Pancreas (tissue), 10 donors: Measurements from ENCODE around the gene MRAP. TPM values are rescaled to one million over a fixed set of nuclear protein-coding genes. Genes with fewer than 3 reads are reported as not detected.

ENCODE experiments used
- ATAC-seq, 4 donors: fragments of 200-7000 bp; cut with Tn5 transposase; one replicate each; pipeline versions ENCODE4 v1.8.0 to v1.9.1; 2020; ENCODE audit warnings: mild to moderate bottlenecking in 4 of 4, moderate library complexity in 4 of 4
- DNase-seq, 6 donors: peaks; one replicate each; pipeline ENCODE4 v3.0.0-alpha.2; 2020
- FAIRE-seq: peaks from 2 replicates; lab custom pipeline; 2012; peaks lifted over from hg19 to GRCh38; lab: Jason Lieb, UNC
- H3K27ac ChIP-seq, 4 donors: fragments of 200-600 bp; sonication (generic); 1 replicate in 3 of 4; 2 replicates in 1 of 4; pipeline versions ENCODE4 v1.5.0 to v1.8.0; 2020
- H3K27me3 ChIP-seq, 4 donors: fragments of 200-600 bp; one replicate each; pipeline ENCODE4 v1.8.0; 2021
- H3K36me3 ChIP-seq, 3 donors: fragments of 200-600 bp; sonication (generic) in 1 of 3; one replicate each; pipeline versions ENCODE4 v1.5.0 to v1.8.0; 2020 to 2021
- H3K4me1 ChIP-seq, 3 donors: fragments of 200-600 bp; one replicate each; pipeline ENCODE4 v1.8.0; 2021
- H3K4me3 ChIP-seq, 4 donors: fragments of 200-600 bp; sonication (generic) in 2 of 4; one replicate each; pipeline versions ENCODE4 v1.5.0 to v1.8.0; 2020 to 2021
- H3K9me3 ChIP-seq, 4 donors: fragments of 200-600 bp; one replicate each; pipeline ENCODE4 v1.8.0; 2021
- WGBS, 2 donors: extraction: QIAGEN DNeasy Blood & Tissue Kit; methylation state at CpG; one replicate each; pipeline ENCODE4 v1.1.7; 2013; 5-methylcytosine and 5-hydroxymethylcytosine counted together
- intact Hi-C, 3 donors: fragments of 100-400 bp; cut with DNase I; formaldehyde crosslinking; loops; one replicate each; pipeline versions ENCODE4 v1.11.1 to v1.14.2; 2022
- polyA plus RNA-seq, 2 donors: library from polyadenylated mRNA; stranded (reverse); fragments of 200-250 nt; gene quantifications; one replicate each; pipeline ENCODE4 v1.2.3, GENCODE V29; 2013
- total RNA-seq, 6 donors: library from RNA; stranded (reverse); fragmentation: NEBNext Ultra II Directional in 4 of 6; extraction: Animal tissue kit (Norgen Biotek cat#: 25700) in 4 of 6; gene quantifications; one replicate each; pipeline versions ENCODE4 v1.2.1 to v1.2.4, GENCODE V29; 2021 to 2023
- TF ChIP-seq, protein P1 (sequence below), 4 donors: fragments of 200-600 bp; sonication (generic) in 3 of 4; IDR thresholded peaks; one replicate each; pipeline versions ENCODE4 v1.5.0 to v1.8.0; 2021; ENCODE audit warnings: antibody characterized with exemption in 4 of 4
- donor health status: healthy with polysubstance abuse.
- donor health status: DM: no; HTN: no; CAD: no; lungs with moderate emphysema.
- donor health status: DM: no; HTN: no; CAD: no.
- donor health status: control.
- donor health status: control.
- donor health status: Bipolar disorder and iron deficiency.
- donor health status: DM: yes; HTN: yes; CAD: no.
- donor health status: DM: no; HTN: no; CAD: no.
- donor health status: DM: no; HTN: no; CAD: no.
- donor health status: DM: yes; HTN: yes; CAD: no.

Gene MRAP
- total and polyA plus RNA-seq, 8 donors: 0.23 to 1.0 (median 0.28) TPM; not detected in 5

DNA sequence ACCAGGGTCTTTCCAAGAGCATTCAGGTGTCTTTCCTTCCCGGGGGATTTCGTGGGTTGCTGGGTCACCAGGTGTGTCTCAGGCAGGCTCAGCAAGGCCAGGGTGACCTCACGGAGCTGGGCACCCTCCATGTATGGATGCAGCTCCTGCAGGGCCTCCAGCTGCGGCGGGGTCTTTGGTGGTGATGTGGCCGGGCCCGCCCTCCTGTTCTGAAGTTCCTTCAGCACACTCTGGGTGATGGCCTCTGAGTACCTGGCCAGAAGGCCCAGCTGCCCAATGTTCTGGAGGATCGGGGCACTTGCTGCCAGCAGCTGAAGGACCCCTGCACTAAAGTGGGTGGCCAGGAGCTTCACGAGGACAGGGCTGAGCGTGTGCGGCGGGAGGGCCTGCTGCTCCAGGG lies 48.7 kb downstream of the MRAP start:
- Histone ChIP-seq H3K27me3 (no peaks in the 10 kb centered on the region), H3K27ac (no peak overlapping the region), H3K36me3 (peaks cover 11 to 78% (median 41%) of the 10 kb centered on the region in 3 donors), H3K4me1 (no peaks in the 10 kb centered on the region), H3K4me3 (no peak overlapping the region), H3K9me3 (no peaks in the 10 kb centered on the region)
- WGBS, 2 donors: 95 to 98% methylated on average over 12 of the region's 12 CpGs
- FAIRE-seq: no peak
- TF ChIP-seq, protein P1, sequence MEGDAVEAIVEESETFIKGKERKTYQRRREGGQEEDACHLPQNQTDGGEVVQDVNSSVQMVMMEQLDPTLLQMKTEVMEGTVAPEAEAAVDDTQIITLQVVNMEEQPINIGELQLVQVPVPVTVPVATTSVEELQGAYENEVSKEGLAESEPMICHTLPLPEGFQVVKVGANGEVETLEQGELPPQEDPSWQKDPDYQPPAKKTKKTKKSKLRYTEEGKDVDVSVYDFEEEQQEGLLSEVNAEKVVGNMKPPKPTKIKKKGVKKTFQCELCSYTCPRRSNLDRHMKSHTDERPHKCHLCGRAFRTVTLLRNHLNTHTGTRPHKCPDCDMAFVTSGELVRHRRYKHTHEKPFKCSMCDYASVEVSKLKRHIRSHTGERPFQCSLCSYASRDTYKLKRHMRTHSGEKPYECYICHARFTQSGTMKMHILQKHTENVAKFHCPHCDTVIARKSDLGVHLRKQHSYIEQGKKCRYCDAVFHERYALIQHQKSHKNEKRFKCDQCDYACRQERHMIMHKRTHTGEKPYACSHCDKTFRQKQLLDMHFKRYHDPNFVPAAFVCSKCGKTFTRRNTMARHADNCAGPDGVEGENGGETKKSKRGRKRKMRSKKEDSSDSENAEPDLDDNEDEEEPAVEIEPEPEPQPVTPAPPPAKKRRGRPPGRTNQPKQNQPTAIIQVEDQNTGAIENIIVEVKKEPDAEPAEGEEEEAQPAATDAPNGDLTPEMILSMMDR (IDR thresholded peaks at IDR 0.05): no peak
- DNase-seq: no peak
- intact Hi-C loops: no loop called here
- ATAC-seq: no peak

DNA sequence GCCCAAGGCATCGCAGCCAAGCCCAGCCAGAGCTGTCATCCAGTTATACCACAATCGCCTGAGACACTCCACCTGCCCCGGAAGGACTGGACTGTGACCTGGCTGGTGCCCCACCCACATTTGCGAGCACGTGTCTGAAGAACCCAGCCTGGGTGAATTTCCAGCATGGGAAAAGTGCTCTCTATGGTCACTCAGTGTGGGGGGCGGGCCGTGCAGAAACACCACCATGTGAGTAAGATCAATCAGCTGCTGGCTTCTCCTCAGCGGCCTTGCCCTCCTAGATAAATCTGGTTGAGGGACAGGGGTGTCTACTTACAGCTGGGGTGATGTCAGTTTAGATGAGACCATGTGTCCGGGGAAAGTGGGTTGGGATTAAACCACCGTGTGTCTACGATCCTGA lies 49.3 kb downstream of the MRAP start:
- ATAC-seq (no peak), FAIRE-seq (no peak), DNase-seq (no peak)
- intact Hi-C loops: no loop called here
- H3K36me3 ChIP-seq: peaks cover 11 to 85% (median 43%) of the 10 kb centered on the region in 3 donors
- TF ChIP-seq, protein P1 (IDR thresholded peaks at IDR 0.05): no peak
- 83 to 84% methylated on average over 11 of the region's 11 CpGs for WGBS, 2 donors
- H3K9me3 ChIP-seq: no peaks in the 10 kb centered on the region
- no peaks in the 10 kb centered on the region for H3K27me3 ChIP-seq
- H3K4me3 ChIP-seq: no peak overlapping the region
- no peak overlapping the region for H3K27ac ChIP-seq
- H3K4me1 ChIP-seq: no peaks in the 10 kb centered on the region

DNA sequence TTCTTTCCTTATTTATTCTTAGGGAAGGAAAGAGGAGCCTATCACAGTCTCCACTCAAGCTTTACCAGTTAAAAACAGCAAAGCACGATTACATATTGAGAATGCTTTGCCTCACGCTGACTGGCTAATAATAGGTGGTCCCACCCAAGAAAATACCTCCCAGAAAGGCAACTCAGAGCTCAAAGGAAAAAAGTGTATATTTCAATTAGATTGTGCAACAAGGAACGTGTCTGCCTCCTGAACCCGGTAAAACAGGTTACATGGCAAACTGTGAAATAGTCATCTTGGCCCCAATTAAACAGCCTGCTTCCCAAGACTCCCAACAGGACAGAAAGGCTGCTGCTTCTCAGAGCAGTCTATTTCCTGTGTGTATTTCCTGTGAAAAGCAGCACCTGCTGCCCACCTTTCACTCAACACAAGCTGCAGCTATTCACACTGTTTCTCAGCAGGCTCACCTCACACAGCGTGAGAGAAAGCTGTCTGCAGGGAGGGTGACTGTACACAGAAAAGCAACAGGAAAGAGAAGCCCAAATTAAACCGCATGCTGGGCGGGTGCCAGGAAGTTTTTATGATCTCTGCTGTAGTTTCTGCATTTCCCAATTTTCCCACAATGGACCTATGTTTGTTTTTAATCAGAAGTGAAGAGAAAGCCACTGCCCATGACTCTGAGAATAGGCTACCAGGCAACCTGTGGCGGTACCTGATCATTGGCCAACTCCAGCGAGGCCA lies 50.1 kb downstream of the MRAP start:
- peaks cover 11 to 88% (median 44%) of the 10 kb centered on the region in 3 donors for H3K36me3 ChIP-seq

DNA sequence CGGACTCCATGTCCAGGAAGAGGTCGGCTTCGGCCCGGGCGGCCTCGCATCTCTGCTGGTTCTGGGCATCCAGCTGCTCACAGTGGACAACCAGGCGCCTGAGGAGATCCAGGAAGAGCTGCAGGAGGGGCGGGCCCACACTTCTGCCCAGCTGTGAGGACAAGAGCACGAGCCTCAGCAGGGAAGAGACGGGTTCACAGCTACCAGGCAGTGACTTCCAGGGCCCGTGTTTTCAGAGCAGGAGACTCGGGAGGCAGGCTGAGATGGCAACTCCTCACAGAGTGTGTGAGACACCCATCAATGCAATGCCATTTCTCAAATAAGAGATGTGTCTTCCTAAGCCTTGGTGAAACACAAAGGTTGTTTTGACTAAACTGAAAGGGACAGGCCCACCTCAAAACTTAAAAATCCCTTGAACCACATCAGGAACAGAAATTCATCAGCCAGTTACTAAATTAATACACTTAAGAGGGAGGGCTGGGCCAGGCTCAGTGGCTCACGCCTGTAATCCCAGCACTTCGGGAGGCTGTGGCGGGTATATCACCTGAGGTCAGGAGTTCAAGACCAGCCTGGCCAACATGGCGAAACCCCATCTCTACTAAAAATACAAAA lies 50.8 kb downstream of the MRAP start:
- TF ChIP-seq, protein P1 (IDR thresholded peaks at IDR 0.05): no peak
- FAIRE-seq (no peak), DNase-seq (no peak), ATAC-seq (no peak)
- Histone ChIP-seq H3K4me3 (no peak overlapping the region), H3K36me3 (peaks cover 11 to 88% (median 46%) of the 10 kb centered on the region in 3 donors), H3K9me3 (no peaks in the 10 kb centered on the region), H3K4me1 (no peaks in the 10 kb centered on the region), H3K27ac (peak overlapping the region in 1 of 4 donors; percentile 23), H3K27me3 (no peaks in the 10 kb centered on the region)
- intact Hi-C loops: no loop called here
- 95 to 96% methylated on average over 16 of the region's 16 CpGs for WGBS, 2 donors

More for the DNA sequence above, 50.1 kb downstream of the MRAP start:
- ATAC-seq: peak; percentile 28 to 89 (median 62)
- 62 to 66% methylated on average over 9 of the region's 9 CpGs for WGBS, 2 donors
- intact Hi-C loops: no loop called here
- peak overlapping the region in 1 of 4 donors; percentile 23 for H3K27ac ChIP-seq
- H3K9me3 ChIP-seq: no peaks in the 10 kb centered on the region
- H3K27me3 ChIP-seq: no peaks in the 10 kb centered on the region
- peak in 3 of 6 donors; percentile 28 to 34 (median 31) for DNase-seq
- TF ChIP-seq, protein P1 (IDR thresholded peaks at IDR 0.05): no peak
- H3K4me3 ChIP-seq: no peak overlapping the region
- FAIRE-seq: no peak
- H3K4me1 ChIP-seq: no peaks in the 10 kb centered on the region
